Measurements from ENCODE around the gene FAN1.

Gene FAN1

DNA sequence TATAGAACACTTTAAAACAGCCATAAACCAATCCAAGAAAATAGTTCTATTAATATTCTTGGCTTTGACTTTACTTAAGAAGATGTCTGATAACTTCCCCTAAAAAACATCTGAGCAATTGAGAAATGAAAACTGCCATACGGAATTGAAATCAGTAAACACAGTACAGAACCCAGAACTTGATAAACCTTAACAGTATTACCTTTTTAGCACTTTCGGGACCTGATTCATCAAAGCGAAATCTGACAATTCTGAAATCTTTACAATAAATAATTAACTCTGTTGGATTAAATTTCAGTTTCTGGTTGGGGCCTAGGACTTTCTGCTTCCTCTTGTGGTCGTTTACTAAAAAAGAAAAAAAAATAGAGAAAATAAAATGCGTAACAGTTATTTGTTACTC lies 70.4 kb downstream of the FAN1 start:
- ChIA-PET POLR2A (no interaction called here), CTCF (interaction anchor here (1.2 to 2.2 kb wide), 4 partner anchors 7 to 22 kb away, joined by 3 to 8 read pairs (median 5); no protein-coding TSS in a partner anchor)
- TF ChIP-seq CTCF (IDR thresholded peaks at IDR 0.05; ENCODE audit: control extremely low read depth, extremely low read depth, low read depth, missing control alignments), result no peak
- DNase-seq (ENCODE audit: extremely low spot score), result no peak

DNA sequence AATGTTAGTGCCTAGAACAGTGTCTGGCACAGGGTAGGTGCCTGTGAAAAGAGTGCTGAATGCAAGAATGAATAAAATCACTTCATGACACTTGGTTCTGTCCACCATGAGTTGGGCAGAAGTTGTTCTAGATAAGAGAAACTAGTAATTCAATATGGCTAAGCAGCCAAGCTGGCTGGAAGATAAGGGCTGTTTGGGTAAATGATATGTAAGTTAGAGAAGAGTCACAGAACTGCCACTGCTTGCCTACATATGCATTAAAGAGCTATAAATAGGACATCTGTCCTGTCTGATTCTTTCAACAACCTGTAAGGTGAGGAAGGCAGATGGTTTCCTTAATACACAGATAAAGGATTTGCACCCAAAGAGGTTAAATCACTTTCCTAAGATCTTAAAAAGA lies 74.6 kb downstream of the FAN1 start:
- TF ChIP-seq CTCF (IDR thresholded peaks at IDR 0.05; ENCODE audit: control extremely low read depth, extremely low read depth, low read depth, missing control alignments), result no peak
- ChIA-PET CTCF (interaction anchor here (1.0 to 2.3 kb wide), 4 partner anchors 8 to 15 kb away, joined by 3 to 8 read pairs (median 5); no protein-coding TSS in a partner anchor), POLR2A (no interaction called here)
- no peak for DNase-seq (ENCODE audit: extremely low spot score)

DNA sequence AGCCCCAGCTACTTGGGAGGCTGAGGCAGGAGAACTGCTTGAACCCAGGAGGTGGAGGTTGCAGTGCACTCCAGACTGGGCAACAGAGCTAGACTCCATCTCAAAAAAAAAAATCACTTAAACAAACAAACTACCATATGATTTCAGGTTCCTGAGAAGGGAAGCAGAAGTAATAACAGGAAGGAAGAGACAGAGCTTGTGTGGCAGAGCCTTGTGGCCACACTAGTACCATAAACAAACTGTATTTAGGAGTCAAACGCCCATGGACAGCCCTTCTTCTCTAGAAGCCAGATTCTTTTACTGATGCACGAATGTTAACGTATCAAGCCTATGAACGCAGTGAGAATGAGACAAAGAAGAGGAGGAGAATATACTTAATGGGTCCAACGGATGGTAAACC lies 75.7 kb downstream of the FAN1 start:
- POLR2A ChIA-PET, result no interaction called here
- no peak for TF ChIP-seq CTCF (IDR thresholded peaks at IDR 0.05; ENCODE audit: control extremely low read depth, extremely low read depth, low read depth, missing control alignments)
- CTCF ChIA-PET, result interaction anchor here (0.7 to 1.6 kb wide), 3 partner anchors 10 to 35 kb away, joined by 3 to 4 read pairs (median 3); partner anchors contain the start of gene MTMR10
- DNase-seq (ENCODE audit: extremely low spot score), result no peak

DNA sequence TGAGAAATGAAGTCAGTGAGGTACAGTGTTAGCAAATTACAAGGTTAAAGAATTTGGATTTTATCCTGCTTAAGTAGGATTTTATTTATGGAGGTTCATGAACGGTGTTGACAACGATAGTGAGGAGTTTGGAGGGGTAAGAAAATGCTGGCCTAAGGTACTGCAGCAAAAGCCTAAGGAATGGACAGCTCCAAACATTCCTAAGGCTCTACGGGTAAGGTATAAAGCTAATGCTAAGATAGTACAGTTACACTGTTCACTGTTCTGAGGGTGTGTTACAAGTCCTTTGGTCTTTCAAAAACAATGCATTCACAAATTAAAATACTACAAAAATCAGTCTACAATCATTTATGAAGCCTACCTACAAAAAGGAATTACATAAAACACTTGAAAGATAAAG lies 80.4 kb downstream of the FAN1 start:
- no peak for DNase-seq (ENCODE audit: extremely low spot score)
- ChIA-PET CTCF (interaction anchor here (1.1 to 1.5 kb wide), 4 partner anchors 10 to 214 kb away, joined by 3 to 8 read pairs (median 4); no protein-coding TSS in a partner anchor), POLR2A (no interaction called here)
- no peak for TF ChIP-seq CTCF (IDR thresholded peaks at IDR 0.05; ENCODE audit: control extremely low read depth, extremely low read depth, low read depth, missing control alignments)

DNA sequence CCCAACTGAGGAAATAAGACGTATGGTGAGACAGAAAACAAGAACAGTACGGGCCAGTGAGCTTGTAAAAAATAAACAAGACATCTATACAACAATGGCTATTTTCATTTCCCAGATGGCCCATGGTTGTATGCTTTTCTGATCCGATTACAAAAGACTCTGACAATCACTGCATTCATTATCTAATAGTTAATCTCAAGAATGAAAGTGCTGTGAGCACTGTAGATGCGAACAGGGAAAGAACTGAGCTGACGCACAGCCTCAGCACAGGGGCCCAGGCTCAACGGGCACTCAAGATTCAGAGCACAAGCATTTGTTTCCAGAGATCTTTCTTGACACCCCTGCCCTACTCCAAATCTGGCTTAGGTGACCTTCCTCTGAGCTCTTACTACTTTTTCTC lies 80.8 kb downstream of the FAN1 start:
- POLR2A ChIA-PET, result no interaction called here
- no peak for TF ChIP-seq CTCF (IDR thresholded peaks at IDR 0.05; ENCODE audit: control extremely low read depth, extremely low read depth, low read depth, missing control alignments)
- DNase-seq (ENCODE audit: extremely low spot score), result no peak
- CTCF ChIA-PET, result interaction anchor here (0.8 to 2.0 kb wide), 8 partner anchors 10 to 503 kb away, joined by 3 to 8 read pairs (median 3); no protein-coding TSS in a partner anchor

DNA sequence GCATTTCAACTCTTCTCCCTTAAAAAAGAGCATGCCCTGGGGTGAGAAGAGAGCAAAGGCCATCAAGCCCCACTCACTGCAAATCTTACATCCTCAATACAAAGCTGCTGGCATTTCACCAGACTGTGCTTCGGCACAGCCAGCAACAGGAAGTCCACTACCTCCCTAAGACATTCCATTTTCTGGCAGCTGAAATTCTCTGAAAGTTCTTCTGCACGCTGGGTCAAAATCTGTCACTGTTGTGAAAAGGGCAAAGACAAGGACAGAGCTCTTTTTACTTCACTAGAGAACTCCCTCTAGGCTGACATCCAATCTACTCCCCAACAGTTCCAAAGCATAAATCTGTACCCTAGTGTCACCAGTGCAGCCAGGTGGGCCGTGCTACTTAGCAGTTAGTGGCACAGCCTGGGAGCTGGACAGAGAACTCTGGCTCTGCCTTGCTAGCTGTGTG lies 81.4 kb downstream of the FAN1 start:
- ChIA-PET POLR2A (no interaction called here), CTCF (interaction anchor here (0.8 to 2.0 kb wide), 10 partner anchors 10 to 502 kb away, joined by 3 to 8 read pairs (median 3); no protein-coding TSS in a partner anchor)
- no peak for TF ChIP-seq CTCF (IDR thresholded peaks at IDR 0.05; ENCODE audit: control extremely low read depth, extremely low read depth, low read depth, missing control alignments)
- no peak for DNase-seq (ENCODE audit: extremely low spot score)
